Subcutaneous adipose tissue (tissue), 4 donors: Measurements from ENCODE around the gene TBC1D10A. TPM values are rescaled to one million over a fixed set of nuclear protein-coding genes. Genes with fewer than 3 reads are reported as not detected.

Experiments
- total RNA-seq, 4 donors: library from RNA; depleted of rRNA; stranded (reverse); fragments of >200 nt; gene quantifications; one replicate each; pipeline ENCODE4 v1.1.0, GENCODE V29; 2016
- TF ChIP-seq, protein P1 (sequence below): fragments of 450-650 bp; IDR thresholded peaks from one replicate; pipeline ENCODE4 v1.5.1; 2016; ENCODE audit warnings: low read depth, mild to moderate bottlenecking, control low read depth, antibody characterized with exemption, moderate library complexity

Gene TBC1D10A
- total RNA-seq, 4 donors from 2014 or later: 13.9 to 43.1 (median 22.9) TPM

DNA sequence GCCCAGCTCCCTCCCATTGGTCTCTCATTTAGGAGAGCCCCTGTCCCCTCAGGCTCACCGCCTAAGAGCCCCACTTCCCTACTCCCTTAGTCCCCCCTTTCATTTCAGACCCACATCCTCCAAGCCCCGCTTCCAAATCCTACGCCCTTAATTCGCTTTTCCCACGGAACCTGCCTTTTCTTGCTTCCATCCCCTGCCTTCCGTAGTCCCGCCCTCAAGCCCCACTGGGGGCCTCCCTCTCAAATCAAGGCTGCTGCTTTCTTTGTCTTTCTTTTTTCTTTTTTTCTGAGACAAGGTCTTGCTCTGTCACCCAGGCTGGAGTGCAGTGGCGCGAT, 30.5 kb upstream of the TBC1D10A start:
- TF ChIP-seq, protein P1, sequence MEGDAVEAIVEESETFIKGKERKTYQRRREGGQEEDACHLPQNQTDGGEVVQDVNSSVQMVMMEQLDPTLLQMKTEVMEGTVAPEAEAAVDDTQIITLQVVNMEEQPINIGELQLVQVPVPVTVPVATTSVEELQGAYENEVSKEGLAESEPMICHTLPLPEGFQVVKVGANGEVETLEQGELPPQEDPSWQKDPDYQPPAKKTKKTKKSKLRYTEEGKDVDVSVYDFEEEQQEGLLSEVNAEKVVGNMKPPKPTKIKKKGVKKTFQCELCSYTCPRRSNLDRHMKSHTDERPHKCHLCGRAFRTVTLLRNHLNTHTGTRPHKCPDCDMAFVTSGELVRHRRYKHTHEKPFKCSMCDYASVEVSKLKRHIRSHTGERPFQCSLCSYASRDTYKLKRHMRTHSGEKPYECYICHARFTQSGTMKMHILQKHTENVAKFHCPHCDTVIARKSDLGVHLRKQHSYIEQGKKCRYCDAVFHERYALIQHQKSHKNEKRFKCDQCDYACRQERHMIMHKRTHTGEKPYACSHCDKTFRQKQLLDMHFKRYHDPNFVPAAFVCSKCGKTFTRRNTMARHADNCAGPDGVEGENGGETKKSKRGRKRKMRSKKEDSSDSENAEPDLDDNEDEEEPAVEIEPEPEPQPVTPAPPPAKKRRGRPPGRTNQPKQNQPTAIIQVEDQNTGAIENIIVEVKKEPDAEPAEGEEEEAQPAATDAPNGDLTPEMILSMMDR: no peak

- TF ChIP-seq, protein P1: no peak
These were observed 29.9 kb upstream of the TBC1D10A start, which contains the start of the genes CCDC157 and SF3A1 for GRCh38 chr22:30356449-30357235. Gene CCDC157, plus strand, starts transcription at chr22:30357007. Its CDS starts 8,994 bp downstream, at chr22:30366001. Gene SF3A1, minus strand, starts transcription at chr22:30356894. Its CDS starts 102 bp downstream, at chr22:30356792.

GRCh38 chr22:30354644-30355043, 27.9 kb upstream of the TBC1D10A start:
- TF ChIP-seq, protein P1: no peak

DNA sequence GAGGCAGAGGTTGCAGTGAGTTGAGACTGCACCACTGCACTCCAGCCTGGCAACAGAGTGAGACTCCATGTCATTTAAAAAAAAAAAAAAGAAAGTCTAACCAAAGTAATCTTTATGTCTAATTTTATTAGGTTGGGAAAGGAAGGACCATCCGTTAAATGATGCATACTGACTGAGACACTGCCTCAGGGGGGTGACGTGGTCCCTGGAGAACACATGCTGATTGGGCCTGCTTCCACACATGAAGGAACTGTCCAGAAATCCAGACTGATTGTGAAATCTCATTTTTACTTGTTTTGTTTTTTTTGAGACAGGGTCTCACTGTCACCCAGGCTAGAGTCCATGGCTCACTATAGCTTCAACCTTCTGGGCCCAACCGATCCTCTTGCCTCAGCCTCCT, 24.5 kb upstream of the TBC1D10A start:
- TF ChIP-seq, protein P1: no peak

GRCh38 chr22:30348809-30349208, 22.1 kb upstream of the TBC1D10A start:
- TF ChIP-seq, protein P1: no peak

GRCh38 chr22:30348404-30348803, 21.7 kb upstream of the TBC1D10A start:
- TF ChIP-seq, protein P1: no peak

- TF ChIP-seq, protein P1: no peak
These were observed 20.6 kb upstream of the TBC1D10A start for GRCh38 chr22:30347255-30347892.
